HCT116 (cell line): Measurements from ENCODE around the gene HNF1B. TPM values are rescaled to one million over a fixed set of nuclear protein-coding genes. Genes with fewer than 3 reads are reported as not detected.

ENCODE experiments used
- ATAC-seq: fragments of 200-7000 bp; cut with Tn5 transposase; 2 replicates; pipeline ENCODE4 v1.9.1; 2020; ENCODE audit warnings: mild to moderate bottlenecking, moderate library complexity
- BruUV-seq: library from RNA; stranded (reverse); fragments of 400-500 nt; replicated peaks from 2 replicates; lab custom pipeline; 2021; lab: Mats Ljungman, UMichigan
- CTCF ChIA-PET: fragments of 300-600 bp; sonication (Branson Sonifier 250); formaldehyde crosslinking; loops from one replicate; lab custom pipeline; 2021; ENCODE audit warnings: antibody characterized with exemption; lab: Charles Lee
- POLR2A ChIA-PET: fragments of 300-600, 350-600 bp; sonication (Branson Sonifier 250); formaldehyde crosslinking; loops from one replicate; lab custom pipeline; 2021; ENCODE audit warnings: antibody characterized with exemption; lab: Charles Lee
- RAD21 ChIA-PET, 2 experiments: fragments of 300-600 bp; sonication (Branson Sonifier 250); formaldehyde crosslinking; loops; one replicate each; lab custom pipeline; 2023; ENCODE audit warnings: low total read pairs in 2 of 2; ENCODE audit not compliant: uncharacterized antibody in 2 of 2, unreplicated experiment in 2 of 2, low non-redundant PET in 1 of 2; lab: Charles Lee
- DNase-seq: peaks from one replicate; pipeline ENCODE4 v3.0.0-alpha.2; 2010; ENCODE audit warnings: low read depth, low spot score
- H2AFZ ChIP-seq: fragments of 200-600 bp; shearing (Covaris generic), sonication (generic); 2 replicates; pipeline ENCODE4 v1.6.1; 2017; ENCODE audit warnings: low read depth, mixed run types, mixed read lengths, antibody characterized with exemption, low read length; ENCODE audit not compliant: poor library complexity, severe bottlenecking
- H3K27ac ChIP-seq: 2 replicates; pipeline ENCODE4 v1.5.1; 2012; ENCODE audit warnings: low read depth, low read length
- H3K27me3 ChIP-seq: fragments of 200-600 bp; sonication (generic); 2 replicates; pipeline ENCODE4 v1.6.1; 2016; ENCODE audit warnings: mixed run types, low read length, mixed read lengths; ENCODE audit not compliant: insufficient read depth
- H3K36me3 ChIP-seq, 2 experiments: fragments of 200-500 bp in 1 of 2; fragments of 200-600 bp in 1 of 2; sonication (Bioruptor generic) in 1 of 2; sonication (generic) in 1 of 2; 2 replicates each; pipeline versions ENCODE4 v1.5.1 to v1.6.1; 2014 to 2016; ENCODE audit warnings: low read length in 2 of 2, inconsistent platforms in 1 of 2, mixed read lengths in 1 of 2, mixed run types in 1 of 2; ENCODE audit not compliant: insufficient read depth in 2 of 2, control insufficient read depth in 1 of 2
- H3K4me1 ChIP-seq, 2 experiments: fragments of 200-600 bp in 1 of 2; sonication (generic) in 1 of 2; 2 replicates each; pipeline versions ENCODE4 v1.5.1 to v1.6.1; 2012 to 2017; ENCODE audit warnings: low read length in 2 of 2, inconsistent platforms in 1 of 2, mild to moderate bottlenecking in 1 of 2, mixed read lengths in 1 of 2, mixed run types in 1 of 2, moderate library complexity in 1 of 2; ENCODE audit not compliant: insufficient read depth in 2 of 2, control insufficient read depth in 1 of 2
- H3K4me2 ChIP-seq: fragments of 200-600 bp; sonication (generic); 2 replicates; pipeline ENCODE4 v1.6.1; 2017; ENCODE audit warnings: mixed run types, low read length, mixed read lengths
- H3K4me3 ChIP-seq, 2 experiments: fragments of 200-600 bp in 1 of 2; sonication (generic) in 1 of 2; replicated peaks in 1 of 2; 2 replicates each; pipeline ENCODE4 v1.5.1; 2011 to 2016; ENCODE audit warnings: low read length in 2 of 2, control low read depth in 1 of 2, low read depth in 1 of 2, mild to moderate bottlenecking in 1 of 2, mixed read lengths in 1 of 2, mixed run types in 1 of 2
- H3K79me2 ChIP-seq: fragments of 200-600 bp; sonication (generic); 2 replicates; pipeline ENCODE4 v1.6.1; 2017; ENCODE audit warnings: mild to moderate bottlenecking, mixed run types, low read length, moderate library complexity, mixed read lengths; ENCODE audit not compliant: insufficient read depth
- H3K9ac ChIP-seq: fragments of 200-600 bp; sonication (generic); 2 replicates; pipeline ENCODE4 v1.6.1; 2016; ENCODE audit warnings: low read length, mixed read lengths
- H3K9me2 ChIP-seq: fragments of 200-600 bp; sonication (generic), shearing (Covaris generic); 2 replicates; pipeline ENCODE4 v1.6.1; 2017; ENCODE audit warnings: mixed run types, mild to moderate bottlenecking, moderate library complexity; ENCODE audit not compliant: insufficient read depth
- H3K9me3 ChIP-seq, 2 experiments: fragments of 200-500 bp in 1 of 2; fragments of 200-600 bp in 1 of 2; sonication (Bioruptor generic) in 1 of 2; sonication (generic) in 1 of 2; 2 replicates each; pipeline ENCODE4 v1.6.1; 2014 to 2017; ENCODE audit warnings: low read length in 2 of 2, mixed read lengths in 2 of 2, inconsistent platforms in 1 of 2, low read depth in 1 of 2, mild to moderate bottlenecking in 1 of 2, mixed run types in 1 of 2, moderate library complexity in 1 of 2; ENCODE audit not compliant: control insufficient read depth in 1 of 2, insufficient read depth in 1 of 2
- H4K20me1 ChIP-seq: fragments of 200-600 bp; sonication (generic), shearing (Covaris generic); 2 replicates; pipeline ENCODE4 v1.6.1; 2017; ENCODE audit warnings: mixed run types, mild to moderate bottlenecking, moderate library complexity; ENCODE audit not compliant: insufficient read depth
- CEBPB ChIP-seq: IDR thresholded peaks from 2 replicates; pipeline ENCODE4 v1.6.1; 2012; ENCODE audit warnings: low read depth
- EGR1 ChIP-seq: IDR thresholded peaks from 2 replicates; pipeline ENCODE4 v1.6.1; 2012; ENCODE audit warnings: low read depth
- FOSL1 ChIP-seq: IDR thresholded peaks from 2 replicates; pipeline ENCODE4 v1.6.1; 2012; ENCODE audit warnings: low read depth
- MAX ChIP-seq: IDR thresholded peaks from 2 replicates; pipeline ENCODE4 v1.6.1; 2012
- RAD21 ChIP-seq: IDR thresholded peaks from 2 replicates; pipeline ENCODE4 v1.6.1; 2012; ENCODE audit warnings: low read depth, mild to moderate bottlenecking
- REST ChIP-seq: IDR thresholded peaks from 2 replicates; pipeline ENCODE4 v1.6.1; 2012; ENCODE audit warnings: low read depth
- TCF7L2 ChIP-seq: IDR thresholded peaks from 2 replicates; pipeline ENCODE4 v1.7.0; 2011; ENCODE audit warnings: borderline replicate concordance, inconsistent platforms; ENCODE audit not compliant: insufficient read depth, insufficient read length; ENCODE audit errors: extremely low read depth
- YY1 ChIP-seq: IDR thresholded peaks from 2 replicates; pipeline ENCODE4 v1.6.1; 2011; ENCODE audit warnings: low read length, low read depth, moderate library complexity, mild to moderate bottlenecking; ENCODE audit not compliant: insufficient replicate concordance; ENCODE audit errors: extremely low read depth
- ZFX ChIP-seq: fragments of 450-650 bp; IDR thresholded peaks from 2 replicates; pipeline ENCODE4 v1.6.1; 2017
- intact Hi-C: fragments of 100-400 bp; cut with micrococcal nuclease; formaldehyde crosslinking; loops from 2 replicates; pipeline ENCODE4 v1.10.0; 2022
- total RNA-seq: library from RNA; stranded (reverse); gene quantifications from one replicate; pipeline ENCODE4 v1.2.1, GENCODE V29; 2021; ENCODE audit not compliant: unreplicated experiment
- TF ChIP-seq, protein P1 (sequence below): IDR thresholded peaks from 2 replicates; pipeline ENCODE4 v1.6.1; 2012

HNF1B gene
- total RNA-seq, 1 experiment from 2014 or later: 3.6 TPM

DNA sequence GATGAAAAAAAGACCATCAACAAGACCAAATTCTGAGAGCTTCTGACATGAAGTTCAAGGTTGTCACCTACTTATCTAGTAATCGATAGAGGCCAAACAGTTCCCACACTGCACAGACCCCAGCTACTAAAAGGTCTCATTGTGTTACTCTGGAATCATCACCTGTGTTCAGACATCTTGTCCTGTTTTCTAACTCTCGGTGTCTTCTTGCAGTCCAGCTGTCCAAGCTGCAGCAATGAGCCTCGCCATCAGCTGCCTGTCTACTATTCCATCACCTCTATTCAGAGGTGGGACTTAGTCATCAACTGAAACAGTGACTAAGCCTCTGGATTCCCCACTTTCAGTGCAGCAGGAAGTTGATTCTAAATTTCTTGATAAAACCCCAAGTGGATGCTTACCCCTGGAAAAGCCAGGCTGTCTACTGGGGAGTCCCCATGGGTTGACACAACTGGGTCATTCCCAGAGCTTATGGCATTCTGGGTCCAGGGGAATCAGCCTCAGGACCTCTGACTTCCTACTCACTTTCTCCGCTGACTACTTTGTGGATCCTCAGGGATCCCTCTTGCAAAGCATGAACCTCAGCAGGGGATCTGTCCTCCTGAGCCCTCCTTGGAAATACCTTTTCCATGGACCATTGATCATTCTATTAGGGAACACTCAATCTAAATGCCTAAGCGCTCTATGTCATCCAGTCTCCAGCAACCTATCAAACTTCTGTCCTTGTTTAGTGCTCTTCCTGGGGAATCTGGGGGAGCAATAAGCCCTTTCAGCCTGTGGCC, 46.5 kb downstream of the HNF1B start:
- Histone ChIP-seq H2AFZ (no peak overlapping the region), H3K9me2 (no peaks in the 10 kb centered on the region), H3K9me3 (no peaks in the 10 kb centered on the region), H3K4me2 (peak overlapping the region; percentile 50), H3K4me3 (no peak overlapping the region), H3K36me3 (no peaks in the 10 kb centered on the region; a peak in 1 of 4 replicates), H4K20me1 (no peaks in the 10 kb centered on the region), H3K9ac (no peak overlapping the region), H3K27me3 (no peaks in the 10 kb centered on the region), H3K79me2 (no peaks in the 10 kb centered on the region), H3K4me1 (peaks cover 9 to 40% of the 10 kb centered on the region in 2 experiments), H3K27ac (no peak overlapping the region)
- ChIA-PET CTCF (no interaction called here), RAD21 (no interaction called here), POLR2A (no interaction called here)
- peak; percentile 16 for DNase-seq
- intact Hi-C loops: no loop called here
- TF ChIP-seq MAX: 0 out of 2 replicates have a peak, but pooled peaks have one; percentile 25
- peak; percentile 40; the same call in 1 of the 2 replicates for TF ChIP-seq FOSL1
- TF ChIP-seq EGR1: no peak
- no TSS peak for BruUV-seq
- ATAC-seq: no peak

DNA sequence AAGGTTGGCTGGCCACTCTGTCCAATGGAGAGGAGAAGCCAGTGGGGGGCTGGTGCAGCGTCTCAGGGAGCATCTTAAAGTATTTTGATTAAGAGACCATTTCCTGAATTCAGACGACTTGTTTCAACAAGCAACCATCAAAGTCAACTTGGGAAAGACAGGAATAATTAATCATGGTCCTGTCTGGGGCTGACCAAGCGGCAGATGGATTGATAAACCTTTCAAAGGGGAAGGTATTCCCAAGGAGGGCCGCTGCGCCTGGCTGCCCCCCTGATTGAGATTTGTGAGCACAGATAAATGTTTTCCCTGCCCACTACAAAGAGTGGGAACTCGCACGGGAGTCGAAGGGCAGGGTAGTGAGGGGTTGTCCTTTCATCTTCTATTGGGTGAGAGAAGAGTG, 47.5 kb downstream of the HNF1B start:
- Histone ChIP-seq H3K9me3 (no peaks in the 10 kb centered on the region), H3K9ac (no peak overlapping the region), H3K79me2 (no peaks in the 10 kb centered on the region), H3K36me3 (no peaks in the 10 kb centered on the region; a peak in 1 of 4 replicates), H3K4me2 (no peak overlapping the region), H3K27ac (no peak overlapping the region), H3K4me3 (no peak overlapping the region), H3K4me1 (peaks cover 1 to 32% of the 10 kb centered on the region in 2 experiments), H3K9me2 (no peaks in the 10 kb centered on the region), H2AFZ (no peak overlapping the region), H3K27me3 (no peaks in the 10 kb centered on the region), H4K20me1 (no peaks in the 10 kb centered on the region)
- ChIA-PET RAD21 (no interaction called here), POLR2A (no interaction called here), CTCF (no interaction called here)
- TF ChIP-seq, protein P1, sequence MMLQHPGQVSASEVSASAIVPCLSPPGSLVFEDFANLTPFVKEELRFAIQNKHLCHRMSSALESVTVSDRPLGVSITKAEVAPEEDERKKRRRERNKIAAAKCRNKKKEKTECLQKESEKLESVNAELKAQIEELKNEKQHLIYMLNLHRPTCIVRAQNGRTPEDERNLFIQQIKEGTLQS: no peak
- TF ChIP-seq CEBPB (no peak), TCF7L2 (no peak), MAX (no peak), YY1 (no peak), ZFX (no peak), REST (no peak), RAD21 (no peak)
- BruUV-seq: no TSS peak
- intact Hi-C loops: no loop called here
- ATAC-seq (no peak), DNase-seq (no peak)
